Spleen (tissue), 7 donors: Measurements from ENCODE around the gene TMEM94.

Source experiments
- CTCF ChIP-seq, 11 experiments: fragments of 200-600 bp in 7 of 11; fragments of 450-650 bp in 4 of 11; sonication (generic) in 4 of 11; IDR thresholded peaks in 8 of 11; conservative IDR thresholded peaks in 3 of 11; 1 replicate in 7 of 11; 2 replicates in 4 of 11; pipeline versions ENCODE4 v1.4.0 to v1.8.0; 2016 to 2021; ENCODE audit warnings: antibody characterized with exemption in 11 of 11, inconsistent platforms in 4 of 11, mild to moderate bottlenecking in 1 of 11
- POLR2A ChIP-seq, 3 donors: fragments of 450-650 bp; IDR thresholded peaks; one replicate each; pipeline ENCODE4 v1.5.1; 2017; ENCODE audit warnings: antibody characterized with exemption in 3 of 3, mild to moderate bottlenecking in 1 of 3
- POLR2AphosphoS5 ChIP-seq, 3 donors: sonication (generic); formaldehyde crosslinking; IDR thresholded peaks; one replicate each; pipeline ENCODE4 v1.5.1; 2017; ENCODE audit warnings: antibody characterized with exemption in 3 of 3
- donor health status: DM: no; HTN: no; CAD: no; lungs with moderate emphysema.
- donor health status: DM: no; HTN: no; CAD: no.
- donor health status: DM: no; HTN: no; CAD: no.

GRCh38 chr17:75454193-75454592, 2.2 kb upstream of the TMEM94 start:
- no peak for TF ChIP-seq POLR2A (IDR thresholded peaks at IDR 0.05)
- no peak for TF ChIP-seq CTCF (IDR thresholded peaks at IDR 0.05 in 8 of 11, conservative IDR thresholded peaks at IDR 0.05 in 3 of 11)
- TF ChIP-seq POLR2AphosphoS5 (IDR thresholded peaks at IDR 0.05), result no peak
